DND-41 (cell line): Measurements from ENCODE around the gene HSPA1L.
A peak's percentile ranks its signal among the peaks of the same experiment; 100 is the strongest.
"Not testable (repeated sequence)": the region's sequence is repeated elsewhere in the genome, so short reads cannot be mapped to it uniquely, and the experiment has no call there.

Source experiments
- ATAC-seq: fragments of 200-7000 bp; cut with Tn5 transposase; 3 replicates; pipeline ENCODE4 v1.9.1; 2021; ENCODE audit warnings: low read depth; ENCODE audit not compliant: insufficient read depth
- DNase-seq: peaks from one replicate; pipeline ENCODE4 v3.0.0-alpha.2; 2020
- H2AFZ ChIP-seq: 2 replicates; pipeline ENCODE4 v1.6.0; 2012; ENCODE audit warnings: low read depth, low read length
- H3K27ac ChIP-seq: 2 replicates; pipeline ENCODE4 v1.5.1; 2012; ENCODE audit warnings: low read length, inconsistent platforms
- H3K27me3 ChIP-seq: fragments of 200-600 bp; sonication (generic); 2 replicates; pipeline ENCODE4 v1.6.0; 2012; ENCODE audit warnings: low read length, mild to moderate bottlenecking, inconsistent platforms; ENCODE audit not compliant: insufficient read depth, poor library complexity
- H3K36me3 ChIP-seq: 2 replicates; pipeline ENCODE4 v1.5.1; 2012; ENCODE audit warnings: low read length, inconsistent platforms; ENCODE audit not compliant: insufficient read depth
- H3K4me1 ChIP-seq: 2 replicates; pipeline ENCODE4 v1.5.1; 2012; ENCODE audit warnings: mild to moderate bottlenecking, low read length; ENCODE audit not compliant: insufficient read depth
- H3K4me2 ChIP-seq: 2 replicates; pipeline ENCODE4 v1.6.0; 2012; ENCODE audit warnings: mild to moderate bottlenecking, moderate library complexity, low read length, inconsistent platforms; ENCODE audit not compliant: insufficient read depth
- H3K4me3 ChIP-seq, 2 experiments: fragments of 200-600 bp in 1 of 2; shearing (Covaris generic) in 1 of 2; 2 replicates each; pipeline ENCODE4 v1.5.1; 2012 to 2016; ENCODE audit warnings: inconsistent platforms in 2 of 2, low read length in 2 of 2, mild to moderate bottlenecking in 2 of 2, low read depth in 1 of 2, moderate library complexity in 1 of 2
- H3K79me2 ChIP-seq: 2 replicates; pipeline ENCODE4 v1.6.0; 2012; ENCODE audit warnings: low read length, inconsistent platforms; ENCODE audit not compliant: insufficient read depth
- H3K9ac ChIP-seq: 2 replicates; pipeline ENCODE4 v1.6.0; 2012; ENCODE audit warnings: low read depth, mild to moderate bottlenecking, inconsistent platforms, low read length, moderate library complexity
- H3K9me3 ChIP-seq: 2 replicates; pipeline ENCODE4 v1.5.1; 2012; ENCODE audit warnings: low read length, moderate library complexity, mild to moderate bottlenecking, inconsistent platforms; ENCODE audit not compliant: insufficient read depth, severe bottlenecking
- H4K20me1 ChIP-seq: 2 replicates; pipeline ENCODE4 v1.6.0; 2012; ENCODE audit warnings: low read length; ENCODE audit not compliant: insufficient read depth
- EZH2 ChIP-seq: IDR thresholded peaks from 3 replicates; pipeline ENCODE4 v1.6.1; 2012; ENCODE audit warnings: borderline replicate concordance, low read depth, mild to moderate bottlenecking, moderate library complexity, low read length, inconsistent platforms; ENCODE audit not compliant: severe bottlenecking
- TF ChIP-seq, protein P1 (sequence below): IDR thresholded peaks from 2 replicates; pipeline ENCODE4 v1.5.1; 2012; ENCODE audit warnings: borderline replicate concordance, low read length, moderate library complexity, mild to moderate bottlenecking; ENCODE audit not compliant: poor library complexity, severe bottlenecking; ENCODE audit errors: extremely low read depth

HSPA1L gene

DNA sequence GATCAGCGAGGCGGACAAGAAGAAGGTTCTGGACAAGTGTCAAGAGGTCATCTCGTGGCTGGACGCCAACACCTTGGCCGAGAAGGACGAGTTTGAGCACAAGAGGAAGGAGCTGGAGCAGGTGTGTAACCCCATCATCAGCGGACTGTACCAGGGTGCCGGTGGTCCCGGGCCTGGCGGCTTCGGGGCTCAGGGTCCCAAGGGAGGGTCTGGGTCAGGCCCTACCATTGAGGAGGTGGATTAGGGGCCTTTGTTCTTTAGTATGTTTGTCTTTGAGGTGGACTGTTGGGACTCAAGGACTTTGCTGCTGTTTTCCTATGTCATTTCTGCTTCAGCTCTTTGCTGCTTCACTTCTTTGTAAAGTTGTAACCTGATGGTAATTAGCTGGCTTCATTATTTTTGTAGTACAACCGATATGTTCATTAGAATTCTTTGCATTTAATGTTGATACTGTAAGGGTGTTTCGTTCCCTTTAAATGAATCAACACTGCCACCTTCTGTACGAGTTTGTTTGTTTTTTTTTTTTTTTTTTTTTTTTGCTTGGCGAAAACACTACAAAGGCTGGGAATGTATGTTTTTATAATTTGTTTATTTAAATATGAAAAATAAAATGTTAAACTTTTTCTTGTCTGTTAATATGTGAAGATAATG, 14.7 kb upstream of the HSPA1L start:
- Histone ChIP-seq H3K36me3 (no peaks in the 10 kb centered on the region; the same call in 1 of the 2 replicates), H3K9ac (peak overlapping the region; percentile 69), H2AFZ (0 out of 2 replicates have a peak overlapping the region, but pooled peaks have one; percentile 65), H3K27ac (peak overlapping the region; percentile 87), H3K4me2 (peak overlapping the region; percentile 72), H3K9me3 (no peaks in the 10 kb centered on the region), H3K4me1 (peaks cover 54% of the 10 kb centered on the region), H3K4me3 (peak overlapping the region; percentile 62 to 73; a peak in 3 of 4 replicates), H3K79me2 (peaks cover 47% of the 10 kb centered on the region), H3K27me3 (no peaks in the 10 kb centered on the region), H4K20me1 (no peaks in the 10 kb centered on the region; the same call in 1 of the 2 replicates)
- TF ChIP-seq, protein P1, sequence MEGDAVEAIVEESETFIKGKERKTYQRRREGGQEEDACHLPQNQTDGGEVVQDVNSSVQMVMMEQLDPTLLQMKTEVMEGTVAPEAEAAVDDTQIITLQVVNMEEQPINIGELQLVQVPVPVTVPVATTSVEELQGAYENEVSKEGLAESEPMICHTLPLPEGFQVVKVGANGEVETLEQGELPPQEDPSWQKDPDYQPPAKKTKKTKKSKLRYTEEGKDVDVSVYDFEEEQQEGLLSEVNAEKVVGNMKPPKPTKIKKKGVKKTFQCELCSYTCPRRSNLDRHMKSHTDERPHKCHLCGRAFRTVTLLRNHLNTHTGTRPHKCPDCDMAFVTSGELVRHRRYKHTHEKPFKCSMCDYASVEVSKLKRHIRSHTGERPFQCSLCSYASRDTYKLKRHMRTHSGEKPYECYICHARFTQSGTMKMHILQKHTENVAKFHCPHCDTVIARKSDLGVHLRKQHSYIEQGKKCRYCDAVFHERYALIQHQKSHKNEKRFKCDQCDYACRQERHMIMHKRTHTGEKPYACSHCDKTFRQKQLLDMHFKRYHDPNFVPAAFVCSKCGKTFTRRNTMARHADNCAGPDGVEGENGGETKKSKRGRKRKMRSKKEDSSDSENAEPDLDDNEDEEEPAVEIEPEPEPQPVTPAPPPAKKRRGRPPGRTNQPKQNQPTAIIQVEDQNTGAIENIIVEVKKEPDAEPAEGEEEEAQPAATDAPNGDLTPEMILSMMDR = peak; percentile 65
- TF ChIP-seq EZH2 = no peak
- DNase-seq = no peak
- no peak for ATAC-seq

DNA sequence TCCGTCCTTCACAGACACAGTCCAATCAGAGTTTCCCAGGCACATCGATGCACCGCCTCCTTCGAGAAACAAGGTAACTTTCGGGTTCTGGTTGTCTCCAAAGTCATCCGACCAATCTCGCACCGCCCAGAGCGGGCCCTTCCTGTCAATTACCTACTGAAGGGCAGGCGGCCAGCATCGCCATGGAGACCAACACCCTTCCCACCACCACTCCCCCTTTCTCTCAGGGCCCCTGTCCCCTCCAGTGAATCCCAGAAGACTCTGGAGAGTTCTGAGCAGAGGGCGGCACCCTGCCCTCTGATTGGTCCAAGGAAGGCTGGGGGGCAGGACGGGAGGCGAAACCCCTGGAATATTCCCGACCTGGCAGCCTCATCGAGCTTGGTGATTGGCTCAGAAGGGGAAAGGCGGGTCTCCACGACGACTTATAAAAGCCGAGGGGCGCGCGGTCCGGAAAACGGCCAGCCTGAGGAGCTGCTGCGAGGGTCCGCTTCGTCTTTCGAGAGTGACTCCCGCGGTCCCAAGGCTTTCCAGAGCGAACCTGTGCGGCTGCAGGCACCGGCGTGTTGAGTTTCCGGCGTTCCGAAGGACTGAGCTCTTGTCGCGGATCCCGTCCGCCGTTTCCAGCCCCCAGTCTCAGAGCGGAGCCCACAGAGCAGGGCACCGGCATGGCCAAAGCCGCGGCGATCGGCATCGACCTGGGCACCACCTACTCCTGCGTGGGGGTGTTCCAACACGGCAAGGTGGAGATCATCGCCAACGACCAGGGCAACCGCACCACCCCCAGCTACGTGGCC, 12.4 kb upstream of the HSPA1L start, which contains the start of gene HSPA1B:
Gene HSPA1B (plus strand): TSS at position 453 of the 794 bp plus-strand sequence. CDS start 213 bp downstream, at position 666.
- Histone ChIP-seq H3K27ac (peak within 1 kb of the TSS; percentile 89), H3K4me3 (peak within 1 kb of the TSS; percentile 32 to 69; a peak in 3 of 4 replicates), H3K4me1 (peaks cover 46% of the 10 kb centered on the region), H4K20me1 (no peaks in the 10 kb centered on the region; the same call in 1 of the 2 replicates), H3K9ac (peak within 1 kb of the TSS; percentile 85), H3K4me2 (peak within 1 kb of the TSS; percentile 93), H3K36me3 (no peaks in the 10 kb centered on the region), H2AFZ (peak within 1 kb of the TSS; percentile 83), H3K27me3 (no peaks in the 10 kb centered on the region), H3K9me3 (no peaks in the 10 kb centered on the region), H3K79me2 (peaks cover 29% of the 10 kb centered on the region)
- ATAC-seq (peak; percentile 84), DNase-seq (peak; percentile 97)
- TF ChIP-seq EZH2 = no peak
- TF ChIP-seq, protein P1 = no peak

DNA sequence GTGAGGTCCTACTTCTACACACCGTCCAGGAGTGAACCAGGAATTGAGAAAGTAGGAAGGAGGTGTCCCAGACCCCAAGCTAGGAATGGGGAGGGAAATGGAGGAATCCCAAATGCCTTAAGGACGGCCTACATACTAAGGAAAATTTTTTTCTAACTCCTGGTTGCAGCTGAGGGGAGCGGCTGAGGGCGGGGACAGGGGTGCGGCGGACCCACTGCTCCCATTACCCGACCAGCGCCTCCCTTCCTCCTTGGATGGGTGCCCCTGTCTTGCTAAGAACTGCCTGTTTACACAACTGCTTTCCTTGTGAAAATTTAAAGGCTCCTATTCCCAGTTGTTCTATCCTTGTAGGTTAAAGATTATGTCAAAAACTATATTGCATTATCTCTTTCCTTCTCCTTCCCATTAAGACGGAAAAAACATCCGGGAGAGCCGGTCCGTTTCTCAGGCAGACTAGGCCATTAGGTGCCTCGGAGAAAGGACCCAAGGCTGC, 11.8 kb upstream of the HSPA1L start:
- Histone ChIP-seq H2AFZ (peak overlapping the region; percentile 83), H3K4me1 (peaks cover 48% of the 10 kb centered on the region), H3K36me3 (no peaks in the 10 kb centered on the region), H3K4me3 (peak overlapping the region; percentile 32 to 69; a peak in 3 of 4 replicates), H3K9ac (peak overlapping the region; percentile 85), H3K4me2 (peak overlapping the region; percentile 93), H3K27ac (peak overlapping the region; percentile 89), H3K9me3 (no peaks in the 10 kb centered on the region), H3K79me2 (peaks cover 31% of the 10 kb centered on the region), H3K27me3 (no peaks in the 10 kb centered on the region), H4K20me1 (no peaks in the 10 kb centered on the region; the same call in 1 of the 2 replicates)
- TF ChIP-seq EZH2 = no peak
- ATAC-seq (peak; percentile 43), DNase-seq (peak; percentile 70)

DNA sequence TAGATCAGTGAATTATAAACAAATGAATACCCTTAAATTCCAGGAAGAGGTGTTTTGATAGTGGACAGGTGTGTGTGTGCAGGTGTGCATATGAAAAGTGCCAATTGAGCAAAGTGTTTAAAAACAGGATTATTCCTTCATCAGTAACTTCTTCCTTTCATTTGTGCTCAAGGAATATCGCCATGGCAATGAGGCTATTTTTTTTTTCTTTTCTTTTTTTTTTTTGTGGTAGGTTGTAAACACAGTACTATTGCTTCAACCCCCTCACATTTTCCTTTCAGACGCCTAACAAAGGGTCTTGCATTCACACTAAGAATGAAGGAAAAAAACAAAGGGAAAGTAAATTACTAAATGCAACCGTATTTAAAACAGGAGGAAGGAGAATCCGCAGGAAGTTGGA, 10.5 kb upstream of the HSPA1L start:
- H3K79me2 ChIP-seq = peaks cover 18% of the 10 kb centered on the region
- H3K27ac ChIP-seq = no peak overlapping the region; the same call in 1 of the 2 replicates
- H3K36me3 ChIP-seq = no peaks in the 10 kb centered on the region
- DNase-seq (no peak), ATAC-seq (no peak)
- H3K9ac ChIP-seq = no peak overlapping the region
- H4K20me1 ChIP-seq = no peaks in the 10 kb centered on the region; the same call in 1 of the 2 replicates
- no peak for TF ChIP-seq EZH2
- TF ChIP-seq, protein P1 = no peak
- no peaks in the 10 kb centered on the region for H3K27me3 ChIP-seq
- H3K9me3 ChIP-seq = no peaks in the 10 kb centered on the region
- H3K4me2 ChIP-seq = no peak overlapping the region
- H3K4me3 ChIP-seq = no peak overlapping the region
- no peak overlapping the region for H2AFZ ChIP-seq
- peaks cover 47% of the 10 kb centered on the region for H3K4me1 ChIP-seq

DNA sequence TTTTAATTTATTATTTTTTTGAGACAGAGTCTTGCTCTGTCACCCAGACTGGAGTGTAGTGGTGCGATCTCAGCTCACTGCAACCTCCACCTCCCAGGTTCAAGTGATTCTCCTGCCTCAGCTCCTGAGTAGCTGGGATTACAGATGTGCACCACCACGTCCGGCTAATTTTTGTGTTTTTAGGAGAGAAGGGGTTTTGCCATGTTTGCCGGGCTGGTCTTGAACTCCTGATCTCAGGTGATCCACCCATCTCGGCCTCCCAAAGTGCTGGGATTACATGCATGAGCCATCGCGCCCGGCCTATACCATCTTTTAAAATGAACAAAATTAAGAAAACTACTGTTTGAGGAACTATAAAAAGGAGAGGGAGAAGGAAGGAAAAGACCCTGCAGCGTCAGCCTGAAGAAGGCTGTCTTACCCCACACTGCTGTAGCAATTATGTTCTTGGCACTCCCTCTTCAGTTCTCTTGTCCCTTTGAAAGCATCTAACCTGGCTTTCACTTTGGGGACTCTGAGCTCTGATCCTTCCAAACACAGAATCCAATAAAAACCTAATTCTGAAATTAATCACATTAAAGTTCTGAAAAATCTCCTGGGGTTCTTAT, 8.6 kb upstream of the HSPA1L start:
- not testable (repeated sequence) for H3K9me3 ChIP-seq, H3K36me3 ChIP-seq, H3K4me3 ChIP-seq, ATAC-seq, DNase-seq, H2AFZ ChIP-seq, H3K27ac ChIP-seq, H3K27me3 ChIP-seq, H4K20me1 ChIP-seq, H3K4me2 ChIP-seq, H3K79me2 ChIP-seq, H3K9ac ChIP-seq
- H3K4me1 ChIP-seq = peaks cover 44% of the 10 kb centered on the region
